Gastroesophageal sphincter (tissue), 3 donors: ENCODE results near the gene MAP3K9.

ENCODE experiments used
- POLR2A ChIP-seq, 2 donors: fragments of 450-650 bp; IDR thresholded peaks; one replicate each; pipeline ENCODE4 v1.6.1; 2017; ENCODE audit warnings: antibody characterized with exemption in 2 of 2, mild to moderate bottlenecking in 2 of 2, moderate library complexity in 1 of 2
- POLR2AphosphoS5 ChIP-seq: sonication (generic); formaldehyde crosslinking; IDR thresholded peaks from one replicate; pipeline ENCODE4 v1.6.1; 2017; ENCODE audit warnings: antibody characterized with exemption
- TF ChIP-seq, protein P1 (sequence below), 4 experiments: fragments of 200-600 bp in 2 of 4; fragments of 450-650 bp in 2 of 4; sonication (generic) in 1 of 4; IDR thresholded peaks; one replicate each; pipeline ENCODE4 v1.5.1; 2017 to 2019; ENCODE audit warnings: antibody characterized with exemption in 4 of 4, mild to moderate bottlenecking in 2 of 4, moderate library complexity in 2 of 4

DNA sequence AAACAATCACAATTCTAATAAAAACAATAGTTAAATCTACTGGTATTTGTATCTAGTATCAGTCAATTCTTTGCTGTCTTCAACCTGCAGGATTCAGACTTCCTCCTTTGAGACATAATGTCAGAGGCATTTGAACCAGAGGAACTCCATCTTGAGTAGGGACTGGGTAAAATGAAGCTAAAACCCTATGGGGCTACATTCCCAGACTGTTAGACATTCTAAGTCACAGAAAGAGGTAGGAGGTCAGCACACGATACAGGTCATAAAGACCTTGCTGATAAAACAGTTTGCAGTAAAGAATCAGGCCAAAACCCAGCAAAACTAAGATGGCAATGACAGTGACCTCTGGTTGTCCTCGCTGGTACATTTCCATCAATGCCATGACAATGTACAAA is 48.2 kb upstream of the MAP3K9 start:
- TF ChIP-seq, protein P1, sequence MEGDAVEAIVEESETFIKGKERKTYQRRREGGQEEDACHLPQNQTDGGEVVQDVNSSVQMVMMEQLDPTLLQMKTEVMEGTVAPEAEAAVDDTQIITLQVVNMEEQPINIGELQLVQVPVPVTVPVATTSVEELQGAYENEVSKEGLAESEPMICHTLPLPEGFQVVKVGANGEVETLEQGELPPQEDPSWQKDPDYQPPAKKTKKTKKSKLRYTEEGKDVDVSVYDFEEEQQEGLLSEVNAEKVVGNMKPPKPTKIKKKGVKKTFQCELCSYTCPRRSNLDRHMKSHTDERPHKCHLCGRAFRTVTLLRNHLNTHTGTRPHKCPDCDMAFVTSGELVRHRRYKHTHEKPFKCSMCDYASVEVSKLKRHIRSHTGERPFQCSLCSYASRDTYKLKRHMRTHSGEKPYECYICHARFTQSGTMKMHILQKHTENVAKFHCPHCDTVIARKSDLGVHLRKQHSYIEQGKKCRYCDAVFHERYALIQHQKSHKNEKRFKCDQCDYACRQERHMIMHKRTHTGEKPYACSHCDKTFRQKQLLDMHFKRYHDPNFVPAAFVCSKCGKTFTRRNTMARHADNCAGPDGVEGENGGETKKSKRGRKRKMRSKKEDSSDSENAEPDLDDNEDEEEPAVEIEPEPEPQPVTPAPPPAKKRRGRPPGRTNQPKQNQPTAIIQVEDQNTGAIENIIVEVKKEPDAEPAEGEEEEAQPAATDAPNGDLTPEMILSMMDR (IDR thresholded peaks at IDR 0.05), result no peak
- no peak for TF ChIP-seq POLR2A (IDR thresholded peaks at IDR 0.05)
- TF ChIP-seq POLR2AphosphoS5, result no peak
